ENCODE data around the gene APRT. TPM values are rescaled to one million over a fixed set of nuclear protein-coding genes. Genes with fewer than 3 reads are reported as not detected.

Gene APRT
- total RNA-seq, 2 donors from 2014 or later: 200 to 230 TPM

DNA sequence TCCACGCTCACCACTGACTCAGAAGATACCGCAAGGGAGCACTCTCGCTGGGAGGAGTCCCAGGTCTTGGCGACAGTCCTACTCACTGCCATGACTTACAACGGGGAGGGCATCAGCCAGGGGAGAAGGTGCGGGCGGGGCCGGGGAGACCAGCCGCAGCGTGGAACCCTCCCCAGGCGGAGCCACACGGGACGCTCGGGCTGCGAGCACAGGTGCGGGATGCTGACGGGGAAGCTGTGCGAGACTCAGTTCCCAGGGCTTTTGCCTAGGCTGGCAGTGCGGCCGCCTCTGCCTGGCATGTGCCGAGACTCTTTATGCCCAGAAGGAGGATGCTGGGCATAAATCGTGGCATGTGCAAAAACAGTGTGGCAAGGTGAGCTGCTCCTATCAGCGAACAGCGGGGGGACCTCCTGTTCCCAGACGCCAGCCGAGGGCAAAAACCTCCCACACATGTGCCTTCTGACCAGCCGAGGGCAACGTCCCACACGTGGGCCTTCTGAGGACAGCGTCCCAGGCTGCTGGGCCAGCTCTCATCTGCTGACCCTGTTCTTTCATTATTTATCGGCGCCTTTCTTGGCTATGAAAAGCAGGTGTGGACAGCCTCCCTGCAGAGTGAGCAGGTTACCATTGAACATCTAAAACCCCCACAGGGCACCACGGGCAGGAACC, 38.9 kb upstream of the APRT start:
- no peak overlapping the region for H3K27ac Mint-ChIP-seq
- no peak overlapping the region for H3K27ac ChIP-seq (ENCODE audit: low read depth, low read length)
- TF ChIP-seq, protein P1, sequence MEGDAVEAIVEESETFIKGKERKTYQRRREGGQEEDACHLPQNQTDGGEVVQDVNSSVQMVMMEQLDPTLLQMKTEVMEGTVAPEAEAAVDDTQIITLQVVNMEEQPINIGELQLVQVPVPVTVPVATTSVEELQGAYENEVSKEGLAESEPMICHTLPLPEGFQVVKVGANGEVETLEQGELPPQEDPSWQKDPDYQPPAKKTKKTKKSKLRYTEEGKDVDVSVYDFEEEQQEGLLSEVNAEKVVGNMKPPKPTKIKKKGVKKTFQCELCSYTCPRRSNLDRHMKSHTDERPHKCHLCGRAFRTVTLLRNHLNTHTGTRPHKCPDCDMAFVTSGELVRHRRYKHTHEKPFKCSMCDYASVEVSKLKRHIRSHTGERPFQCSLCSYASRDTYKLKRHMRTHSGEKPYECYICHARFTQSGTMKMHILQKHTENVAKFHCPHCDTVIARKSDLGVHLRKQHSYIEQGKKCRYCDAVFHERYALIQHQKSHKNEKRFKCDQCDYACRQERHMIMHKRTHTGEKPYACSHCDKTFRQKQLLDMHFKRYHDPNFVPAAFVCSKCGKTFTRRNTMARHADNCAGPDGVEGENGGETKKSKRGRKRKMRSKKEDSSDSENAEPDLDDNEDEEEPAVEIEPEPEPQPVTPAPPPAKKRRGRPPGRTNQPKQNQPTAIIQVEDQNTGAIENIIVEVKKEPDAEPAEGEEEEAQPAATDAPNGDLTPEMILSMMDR (conservative IDR thresholded peaks at IDR 0.05): no peak
- no peaks in the 10 kb centered on the region for H3K27me3 ChIP-seq (ENCODE audit: control insufficient read depth, insufficient read depth, low read length, poor library complexity, severe bottlenecking)
- peaks cover 4% of the 10 kb centered on the region for H3K9me3 Mint-ChIP-seq
- no peaks in the 10 kb centered on the region for H3K27me3 Mint-ChIP-seq (ENCODE audit: insufficient read depth)
- no peaks in the 10 kb centered on the region for H3K4me1 Mint-ChIP-seq
- H3K36me3 ChIP-seq (ENCODE audit: control insufficient read depth, insufficient read depth, low read length): no peaks in the 10 kb centered on the region
- no peak overlapping the region for H3K4me3 ChIP-seq (ENCODE audit: low read length)
- H3K4me1 ChIP-seq (ENCODE audit: control insufficient read depth, insufficient read depth, low read length): no peaks in the 10 kb centered on the region
- no peak overlapping the region for H3K9ac ChIP-seq (ENCODE audit: extremely low read depth, low read length, poor library complexity, severe bottlenecking)
- peaks cover 37% of the 10 kb centered on the region for H3K36me3 Mint-ChIP-seq (ENCODE audit: low read depth)
- H3K9me3 ChIP-seq (ENCODE audit: control insufficient read depth, low read length): no peaks in the 10 kb centered on the region
- 90 to 93% methylated on average over 26 to 33 of the region's 33 CpGs for WGBS, 2 experiments (ENCODE audit: insufficient coverage in 1 of 2, insufficient read length in 1 of 2)
- DNase-seq: no peak
- H3K4me3 Mint-ChIP-seq: no peak overlapping the region

- Mint-ChIP-seq H3K4me3 (no peak overlapping the region), H3K27ac (no peak overlapping the region), H3K9me3 (peaks cover 4% of the 10 kb centered on the region), H3K36me3 (ENCODE audit: low read depth) (peaks cover 37% of the 10 kb centered on the region), H3K4me1 (no peaks in the 10 kb centered on the region), H3K27me3 (ENCODE audit: insufficient read depth) (no peaks in the 10 kb centered on the region)
- TF ChIP-seq, protein P1 (conservative IDR thresholded peaks at IDR 0.05): no peak
- H3K4me3 ChIP-seq (ENCODE audit: low read length): no peak overlapping the region
- H3K27me3 ChIP-seq (ENCODE audit: control insufficient read depth, insufficient read depth, low read length, poor library complexity, severe bottlenecking): no peaks in the 10 kb centered on the region
- no peaks in the 10 kb centered on the region for H3K4me1 ChIP-seq (ENCODE audit: control insufficient read depth, insufficient read depth, low read length)
- DNase-seq: no peak
- WGBS, 2 experiments (ENCODE audit: insufficient coverage in 1 of 2, insufficient read length in 1 of 2): 95 to 97% methylated on average over 15 to 21 of the region's 21 CpGs
- no peak overlapping the region for H3K9ac ChIP-seq (ENCODE audit: extremely low read depth, low read length, poor library complexity, severe bottlenecking)
- H3K9me3 ChIP-seq (ENCODE audit: control insufficient read depth, low read length): no peaks in the 10 kb centered on the region
- H3K36me3 ChIP-seq (ENCODE audit: control insufficient read depth, insufficient read depth, low read length): no peaks in the 10 kb centered on the region
- no peak overlapping the region for H3K27ac ChIP-seq (ENCODE audit: low read depth, low read length)
Measured at GRCh38 chr16:88848557-88848956, 36.8 kb upstream of the APRT start.

- H3K9me3 ChIP-seq (ENCODE audit: control insufficient read depth, low read length): no peaks in the 10 kb centered on the region
- H3K9me3 Mint-ChIP-seq: peaks cover 4% of the 10 kb centered on the region
- H3K9ac ChIP-seq (ENCODE audit: extremely low read depth, low read length, poor library complexity, severe bottlenecking): no peak overlapping the region
- no peaks in the 10 kb centered on the region for H3K36me3 ChIP-seq (ENCODE audit: control insufficient read depth, insufficient read depth, low read length)
- TF ChIP-seq, protein P1 (conservative IDR thresholded peaks at IDR 0.05): no peak
- H3K27ac Mint-ChIP-seq: no peak overlapping the region
- no peak overlapping the region for H3K4me3 ChIP-seq (ENCODE audit: low read length)
- H3K36me3 Mint-ChIP-seq (ENCODE audit: low read depth): peaks cover 36% of the 10 kb centered on the region
- no peaks in the 10 kb centered on the region for H3K27me3 ChIP-seq (ENCODE audit: control insufficient read depth, insufficient read depth, low read length, poor library complexity, severe bottlenecking)
- H3K4me3 Mint-ChIP-seq: no peak overlapping the region
- no peaks in the 10 kb centered on the region for H3K4me1 Mint-ChIP-seq
- no peak for DNase-seq
- WGBS, 2 experiments (ENCODE audit: insufficient coverage in 1 of 2, insufficient read length in 1 of 2): 94 to 96% methylated on average over 16 to 18 of the region's 18 CpGs
- H3K27ac ChIP-seq (ENCODE audit: low read depth, low read length): no peak overlapping the region
- no peaks in the 10 kb centered on the region for H3K27me3 Mint-ChIP-seq (ENCODE audit: insufficient read depth)
- no peaks in the 10 kb centered on the region for H3K4me1 ChIP-seq (ENCODE audit: control insufficient read depth, insufficient read depth, low read length)
Measured at GRCh38 chr16:88847654-88848053, 35.9 kb upstream of the APRT start.

All from endodermal cell (in vitro differentiated cells).